GM23338 (cell line): ENCODE results near the gene MAGI3. TPM values are rescaled to one million over a fixed set of nuclear protein-coding genes. Genes with fewer than 3 reads are reported as not detected.

ENCODE experiments used
- ATAC-seq: fragments of 200-7000 bp; cut with Tn5 transposase; 3 replicates; pipeline ENCODE4 v1.9.1; 2020
- DNase-seq: peaks from one replicate; pipeline ENCODE4 v3.0.0-alpha.2; 2015; ENCODE audit warnings: low spot score
- H2AFZ ChIP-seq: fragments of 200-600 bp; sonication (generic); 2 replicates; pipeline ENCODE4 v1.8.0; 2016; ENCODE audit warnings: antibody characterized with exemption, mild to moderate bottlenecking, moderate library complexity
- H3F3A ChIP-seq: fragments of 200-600 bp; sonication (generic); replicated peaks from 2 replicates; pipeline ENCODE4 v1.8.0; 2017; ENCODE audit warnings: antibody characterized with exemption, mixed run types, low read depth
- H3K27ac ChIP-seq: fragments of 200-600 bp; sonication (generic); 2 replicates; pipeline ENCODE4 v1.6.1; 2016; ENCODE audit warnings: low read depth
- H3K27me3 ChIP-seq: fragments of 200-600 bp; sonication (generic); 2 replicates; pipeline ENCODE4 v1.8.0; 2016; ENCODE audit warnings: mild to moderate bottlenecking, mixed run types, moderate library complexity; ENCODE audit not compliant: insufficient read depth
- H3K36me3 ChIP-seq: fragments of 200-600 bp; sonication (generic); 2 replicates; pipeline ENCODE4 v1.8.0; 2016; ENCODE audit warnings: mild to moderate bottlenecking; ENCODE audit not compliant: insufficient read depth
- H3K4me1 ChIP-seq: fragments of 200-600 bp; sonication (generic); 2 replicates; pipeline ENCODE4 v1.8.0; 2016; ENCODE audit warnings: mild to moderate bottlenecking, moderate library complexity; ENCODE audit not compliant: insufficient read depth
- H3K4me2 ChIP-seq: fragments of 200-600 bp; sonication (generic); 2 replicates; pipeline ENCODE4 v1.7.1; 2017; ENCODE audit warnings: mixed run types
- H3K4me3 ChIP-seq: fragments of 200-600 bp; sonication (generic); 2 replicates; pipeline ENCODE4 v1.6.1; 2016; ENCODE audit warnings: mixed run types
- H3K79me2 ChIP-seq: fragments of 200-600 bp; sonication (generic); replicated peaks from 2 replicates; pipeline ENCODE4 v1.8.0; 2017; ENCODE audit warnings: mild to moderate bottlenecking; ENCODE audit not compliant: insufficient read depth
- H3K9me2 ChIP-seq: fragments of 200-600 bp; sonication (generic); 2 replicates; pipeline ENCODE4 v1.8.0; 2017; ENCODE audit not compliant: insufficient read depth
- H4K20me1 ChIP-seq: fragments of 200-600 bp; sonication (generic); replicated peaks from 2 replicates; pipeline ENCODE4 v1.8.0; 2017; ENCODE audit warnings: mild to moderate bottlenecking; ENCODE audit not compliant: insufficient read depth
- H3K27ac Mint-ChIP-seq: 2 replicates; pipeline ENCODE4 v1.8.0; 2020; ENCODE audit warnings: inconsistent platforms, mild to moderate bottlenecking, moderate library complexity, mixed read lengths
- H3K27me3 Mint-ChIP-seq: 3 replicates; pipeline ENCODE4 v1.8.0; 2022; ENCODE audit warnings: low read depth, mild to moderate bottlenecking, moderate library complexity, mixed read lengths, inconsistent platforms; ENCODE audit not compliant: insufficient read depth, poor library complexity
- H3K36me3 Mint-ChIP-seq: 3 replicates; pipeline ENCODE4 v1.8.0; 2021; ENCODE audit warnings: low read depth, mild to moderate bottlenecking, inconsistent platforms, moderate library complexity, mixed read lengths
- H3K4me1 Mint-ChIP-seq: 3 replicates; pipeline ENCODE4 v1.8.0; 2020; ENCODE audit warnings: mild to moderate bottlenecking, inconsistent platforms, mixed read lengths
- H3K4me3 Mint-ChIP-seq: 3 replicates; pipeline ENCODE4 v1.8.0; 2021; ENCODE audit warnings: moderate library complexity, mild to moderate bottlenecking, inconsistent platforms, mixed read lengths
- H3K9me3 Mint-ChIP-seq: 3 replicates; pipeline ENCODE4 v1.8.0; 2020; ENCODE audit warnings: moderate library complexity, mild to moderate bottlenecking, inconsistent platforms, mixed read lengths
- CREB1 ChIP-seq: fragments of 250-450 bp; sonication (Bioruptor Pico); IDR thresholded peaks from 2 replicates; pipeline ENCODE4 v1.5.0; 2020; ENCODE audit warnings: low read depth, mild to moderate bottlenecking, moderate library complexity
- ETS1 ChIP-seq: IDR thresholded peaks from 2 replicates; pipeline ENCODE4 v1.6.1; 2016; ENCODE audit warnings: antibody characterized with exemption
- EZH2 ChIP-seq: fragments of 200-600 bp; sonication (generic); IDR thresholded peaks from one replicate; pipeline ENCODE4 v1.8.0; 2017; ENCODE audit warnings: antibody characterized with exemption, mild to moderate bottlenecking, low read depth; ENCODE audit not compliant: unreplicated experiment
- EZH2phosphoT487 ChIP-seq: fragments of 200-600 bp; sonication (generic); IDR thresholded peaks from one replicate; pipeline ENCODE4 v1.8.1; 2018; ENCODE audit warnings: antibody characterized with exemption; ENCODE audit not compliant: unreplicated experiment
- JUNB ChIP-seq: IDR thresholded peaks from one replicate; pipeline ENCODE4 v1.6.1; 2016; ENCODE audit warnings: antibody characterized with exemption; ENCODE audit not compliant: unreplicated experiment
- NANOG ChIP-seq: IDR thresholded peaks from 2 replicates; pipeline ENCODE4 v1.6.1; 2016; ENCODE audit warnings: antibody characterized with exemption, borderline replicate concordance
- POLR2AphosphoS5 ChIP-seq: IDR thresholded peaks from 2 replicates; pipeline ENCODE4 v1.6.1; 2016; ENCODE audit warnings: antibody characterized with exemption, low read depth
- REST ChIP-seq: IDR thresholded peaks from one replicate; pipeline ENCODE4 v1.6.1; 2018; ENCODE audit warnings: antibody characterized with exemption; ENCODE audit not compliant: unreplicated experiment
- STAT1 ChIP-seq: IDR thresholded peaks from one replicate; pipeline ENCODE4 v1.6.1; 2016; ENCODE audit warnings: antibody characterized with exemption; ENCODE audit not compliant: unreplicated experiment
- ZNF114 ChIP-seq: fragments of 250-450 bp; sonication (Bioruptor Pico); IDR thresholded peaks from 2 replicates; pipeline ENCODE4 v1.5.0; 2020; ENCODE audit warnings: mild to moderate bottlenecking, moderate library complexity
- ZNF331 ChIP-seq: fragments of 250-450 bp; sonication (Bioruptor Pico); IDR thresholded peaks from 2 replicates; pipeline ENCODE4 v1.5.0; 2020; ENCODE audit warnings: low read depth, mild to moderate bottlenecking, moderate library complexity
- polyA plus RNA-seq: library from polyadenylated mRNA; unstranded; fragments of >200 nt; fragmentation: Nextera tagmentation; extraction: Ambion mirVana; gene quantifications from 2 replicates; pipeline ENCODE4 v1.2.1, GENCODE V29; 2016
- total RNA-seq: library from RNA; depleted of rRNA; stranded (reverse); fragments of >200 nt; shearing (Covaris generic); gene quantifications from 2 replicates; pipeline ENCODE4 v1.2.3, GENCODE V29; 2014
- TF ChIP-seq, protein P1 (sequence below), 2 experiments: fragments of 200-600 bp in 1 of 2; sonication (generic) in 1 of 2; conservative IDR thresholded peaks; 2 replicates each; pipeline versions ENCODE4 v1.5.1 to v1.6.1; 2016 to 2017; ENCODE audit warnings: antibody characterized with exemption in 2 of 2, low read depth in 2 of 2, mild to moderate bottlenecking in 2 of 2, moderate library complexity in 1 of 2

MAGI3 gene
- total and polyA plus RNA-seq, 2 experiments from 2014 or later, result 3.9 to 10.0 TPM

DNA sequence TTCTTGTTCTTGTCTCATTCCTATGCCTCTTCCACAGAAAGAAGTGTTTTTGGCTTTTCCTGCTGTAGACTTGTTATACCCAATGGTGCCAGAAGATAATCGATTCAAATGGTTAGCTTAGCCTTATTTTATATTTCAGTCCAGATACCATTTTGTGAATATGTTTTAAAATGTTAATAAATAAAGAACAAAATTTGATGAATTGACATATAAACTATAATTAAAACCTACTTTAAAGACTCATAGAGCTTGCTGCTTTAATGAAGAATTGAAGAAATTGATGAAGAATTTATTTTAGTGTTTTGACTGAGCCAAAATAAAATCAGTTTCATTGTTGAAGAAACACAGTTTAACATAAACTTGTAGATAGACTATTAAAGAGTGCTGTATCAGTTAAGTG, 152.8 kb downstream of the MAGI3 start:
- Mint-ChIP-seq H3K4me3 (no peak overlapping the region), H3K27ac (no peak overlapping the region), H3K36me3 (no peaks in the 10 kb centered on the region), H3K4me1 (peaks cover 11% of the 10 kb centered on the region; the same call in 2 of the 3 replicates), H3K9me3 (no peaks in the 10 kb centered on the region), H3K27me3 (peaks cover 1% of the 10 kb centered on the region)
- Histone ChIP-seq H3K27ac (no peak overlapping the region), H3K79me2 (no peaks in the 10 kb centered on the region), H2AFZ (no peak overlapping the region), H3K4me1 (peaks cover 15% of the 10 kb centered on the region), H3K9me2 (no peaks in the 10 kb centered on the region), H3F3A (no peaks in the 10 kb centered on the region), H3K36me3 (no peaks in the 10 kb centered on the region), H4K20me1 (no peaks in the 10 kb centered on the region), H3K4me2 (no peak overlapping the region), H3K27me3 (no peaks in the 10 kb centered on the region), H3K4me3 (no peak overlapping the region)
- DNase-seq (no peak), ATAC-seq (no peak)
- TF ChIP-seq ZNF331 (CRISPR knock-in tag) (no peak), JUNB (no peak), ETS1 (no peak), POLR2AphosphoS5 (no peak)

- no peak for ATAC-seq
- Histone ChIP-seq H3K4me2 (no peak overlapping the region), H4K20me1 (no peaks in the 10 kb centered on the region), H3K27ac (no peak overlapping the region), H3K9me2 (peaks cover 3% of the 10 kb centered on the region; the same call in 1 of the 2 replicates), H3K4me1 (peaks cover 18% of the 10 kb centered on the region), H3K79me2 (no peaks in the 10 kb centered on the region), H3K4me3 (no peak overlapping the region), H3F3A (no peaks in the 10 kb centered on the region), H3K36me3 (no peaks in the 10 kb centered on the region), H3K27me3 (no peaks in the 10 kb centered on the region), H2AFZ (no peak overlapping the region)
- H3K36me3 Mint-ChIP-seq, result peaks cover 2% of the 10 kb centered on the region; the same call in 1 of the 3 replicates
- DNase-seq, result no peak
- H3K27me3 Mint-ChIP-seq, result peaks cover 1% of the 10 kb centered on the region
- H3K9me3 Mint-ChIP-seq, result no peaks in the 10 kb centered on the region
- H3K4me1 Mint-ChIP-seq, result peaks cover 19% of the 10 kb centered on the region
- no peak overlapping the region for H3K4me3 Mint-ChIP-seq
- H3K27ac Mint-ChIP-seq, result no peak overlapping the region
- TF ChIP-seq ZNF331 (CRISPR knock-in tag) (no peak), ZNF114 (CRISPR knock-in tag) (no peak), STAT1 (no peak), CREB1 (no peak), NANOG (no peak), REST (no peak), JUNB (no peak), POLR2AphosphoS5 (no peak), ETS1 (no peak), EZH2phosphoT487 (no peak), EZH2 (no peak)
- TF ChIP-seq, protein P1, sequence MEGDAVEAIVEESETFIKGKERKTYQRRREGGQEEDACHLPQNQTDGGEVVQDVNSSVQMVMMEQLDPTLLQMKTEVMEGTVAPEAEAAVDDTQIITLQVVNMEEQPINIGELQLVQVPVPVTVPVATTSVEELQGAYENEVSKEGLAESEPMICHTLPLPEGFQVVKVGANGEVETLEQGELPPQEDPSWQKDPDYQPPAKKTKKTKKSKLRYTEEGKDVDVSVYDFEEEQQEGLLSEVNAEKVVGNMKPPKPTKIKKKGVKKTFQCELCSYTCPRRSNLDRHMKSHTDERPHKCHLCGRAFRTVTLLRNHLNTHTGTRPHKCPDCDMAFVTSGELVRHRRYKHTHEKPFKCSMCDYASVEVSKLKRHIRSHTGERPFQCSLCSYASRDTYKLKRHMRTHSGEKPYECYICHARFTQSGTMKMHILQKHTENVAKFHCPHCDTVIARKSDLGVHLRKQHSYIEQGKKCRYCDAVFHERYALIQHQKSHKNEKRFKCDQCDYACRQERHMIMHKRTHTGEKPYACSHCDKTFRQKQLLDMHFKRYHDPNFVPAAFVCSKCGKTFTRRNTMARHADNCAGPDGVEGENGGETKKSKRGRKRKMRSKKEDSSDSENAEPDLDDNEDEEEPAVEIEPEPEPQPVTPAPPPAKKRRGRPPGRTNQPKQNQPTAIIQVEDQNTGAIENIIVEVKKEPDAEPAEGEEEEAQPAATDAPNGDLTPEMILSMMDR (conservative IDR thresholded peaks at IDR 0.05; ENCODE audit: low read depth in 2 of 2), result no peak
Measured at GRCh38 chr1:113545210-113545609, 154.9 kb downstream of the MAGI3 start.
